HEK293 (cell line): Measurements from ENCODE around the gene DCUN1D5.
"Not testable (repeated sequence)": the region's sequence is repeated elsewhere in the genome, so short reads cannot be mapped to it uniquely, and the experiment has no call there.

Source experiments
- CTCF ChIP-seq: fragments of 450-650 bp; formaldehyde crosslinking; IDR thresholded peaks from 2 replicates; pipeline ENCODE4 v1.5.1; 2016; ENCODE audit warnings: missing biosample characterization, missing genetic modification characterization
- GFI1B ChIP-seq: fragments of 450-650 bp; formaldehyde crosslinking; IDR thresholded peaks from 2 replicates; pipeline ENCODE4 v1.5.1; 2016; ENCODE audit warnings: missing biosample characterization, missing genetic modification characterization
- KLF10 ChIP-seq: fragments of 450-650 bp; IDR thresholded peaks from 2 replicates; pipeline ENCODE4 v1.5.1; 2018; ENCODE audit warnings: missing biosample characterization, mild to moderate bottlenecking, missing genetic modification characterization
- OSR2 ChIP-seq: fragments of 450-650 bp; formaldehyde crosslinking; IDR thresholded peaks from 2 replicates; pipeline ENCODE4 v1.5.1; 2016; ENCODE audit warnings: missing biosample characterization, missing genetic modification characterization
- PRDM10 ChIP-seq: fragments of 450-650 bp; formaldehyde crosslinking; IDR thresholded peaks from 2 replicates; pipeline ENCODE4 v1.5.1; 2016; ENCODE audit warnings: missing biosample characterization, missing genetic modification characterization
- REST ChIP-seq: fragments of 450-650 bp; formaldehyde crosslinking; IDR thresholded peaks from 2 replicates; pipeline ENCODE4 v1.5.1; 2016; ENCODE audit warnings: missing biosample characterization, missing genetic modification characterization
- TRIM28 ChIP-seq: IDR thresholded peaks from 2 replicates; pipeline ENCODE4 v1.6.1; 2011; ENCODE audit warnings: low read length, control low read depth, borderline replicate concordance
- ZNF112 ChIP-seq: fragments of 450-650 bp; formaldehyde crosslinking; IDR thresholded peaks from 2 replicates; pipeline ENCODE4 v1.5.0; 2017; ENCODE audit warnings: missing biosample characterization, missing genetic modification characterization
- ZNF121 ChIP-seq: fragments of 450-650 bp; formaldehyde crosslinking; IDR thresholded peaks from 2 replicates; pipeline ENCODE4 v1.5.1; 2016; ENCODE audit warnings: missing biosample characterization, missing genetic modification characterization
- ZNF184 ChIP-seq: fragments of 450-650 bp; IDR thresholded peaks from 2 replicates; pipeline ENCODE4 v1.5.1; 2018; ENCODE audit warnings: missing biosample characterization, mild to moderate bottlenecking, missing genetic modification characterization
- ZNF426 ChIP-seq: fragments of 450-650 bp; formaldehyde crosslinking; IDR thresholded peaks from 2 replicates; pipeline ENCODE4 v1.5.1; 2017; ENCODE audit warnings: missing biosample characterization, missing genetic modification characterization, mild to moderate bottlenecking, inconsistent platforms, moderate library complexity
- ZNF670 ChIP-seq: fragments of 450-650 bp; formaldehyde crosslinking; IDR thresholded peaks from 2 replicates; pipeline ENCODE4 v1.5.1; 2016; ENCODE audit warnings: missing biosample characterization, missing genetic modification characterization, low read depth

- TF ChIP-seq ZNF670 (tag by site-specific recombination); KLF10; ZNF112 (tag by site-specific recombination); ZNF184 (tag by site-specific recombination); CTCF; PRDM10; ZNF121 (tag by site-specific recombination); OSR2 (tag by site-specific recombination); ZNF426 (tag by site-specific recombination); REST (tag by site-specific recombination); GFI1B; TRIM28: not testable (repeated sequence)
Measured at GRCh38 chr11:103028304-103029020, 63.5 kb downstream of the DCUN1D5 start.
